Measurements from ENCODE around the gene ATP4A.

DNA sequence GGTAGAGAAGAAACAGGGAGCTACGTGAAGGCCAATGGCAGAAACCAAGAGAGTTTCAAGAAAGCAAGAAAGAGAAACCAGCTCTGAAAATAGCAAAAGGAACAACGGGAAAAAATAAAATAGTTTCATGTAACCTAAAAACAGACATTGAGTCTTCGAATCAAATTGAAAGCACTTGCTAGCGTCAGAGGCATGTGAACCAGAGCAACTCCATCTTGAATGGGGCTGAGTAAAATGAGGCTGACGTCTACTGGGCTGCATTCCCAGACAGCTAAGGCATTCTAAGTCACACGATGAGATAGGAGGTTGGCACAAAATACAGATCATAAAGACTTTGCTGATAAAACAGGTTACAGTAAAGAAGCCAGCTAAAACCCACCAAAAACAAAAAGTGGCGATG lies 15.2 kb upstream of the ATP4A start:
- TF ChIP-seq, protein P1, sequence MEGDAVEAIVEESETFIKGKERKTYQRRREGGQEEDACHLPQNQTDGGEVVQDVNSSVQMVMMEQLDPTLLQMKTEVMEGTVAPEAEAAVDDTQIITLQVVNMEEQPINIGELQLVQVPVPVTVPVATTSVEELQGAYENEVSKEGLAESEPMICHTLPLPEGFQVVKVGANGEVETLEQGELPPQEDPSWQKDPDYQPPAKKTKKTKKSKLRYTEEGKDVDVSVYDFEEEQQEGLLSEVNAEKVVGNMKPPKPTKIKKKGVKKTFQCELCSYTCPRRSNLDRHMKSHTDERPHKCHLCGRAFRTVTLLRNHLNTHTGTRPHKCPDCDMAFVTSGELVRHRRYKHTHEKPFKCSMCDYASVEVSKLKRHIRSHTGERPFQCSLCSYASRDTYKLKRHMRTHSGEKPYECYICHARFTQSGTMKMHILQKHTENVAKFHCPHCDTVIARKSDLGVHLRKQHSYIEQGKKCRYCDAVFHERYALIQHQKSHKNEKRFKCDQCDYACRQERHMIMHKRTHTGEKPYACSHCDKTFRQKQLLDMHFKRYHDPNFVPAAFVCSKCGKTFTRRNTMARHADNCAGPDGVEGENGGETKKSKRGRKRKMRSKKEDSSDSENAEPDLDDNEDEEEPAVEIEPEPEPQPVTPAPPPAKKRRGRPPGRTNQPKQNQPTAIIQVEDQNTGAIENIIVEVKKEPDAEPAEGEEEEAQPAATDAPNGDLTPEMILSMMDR (IDR thresholded peaks at IDR 0.05; ENCODE audit: insufficient read depth, low read depth, low read length) = no peak
- no peak for TF ChIP-seq EZH2 (IDR thresholded peaks at IDR 0.05; ENCODE audit: insufficient read depth, low read length)
